Stimulated activated CD8-positive, alpha-beta memory T cell treated with anti-CD3 and anti-CD28 coated beads, Interleukin-4, amount 100 ng/mL, for 1 hour (primary cell): Measurements from ENCODE around the gene NFKBIE.
"Not testable (repeated sequence)": the region's sequence is repeated elsewhere in the genome, so short reads cannot be mapped to it uniquely, and the experiment has no call there.

Experiments used
- DNase-seq, 2 donors: peaks; one replicate each; pipeline ENCODE4 v3.0.0-alpha.2; 2020; ENCODE audit warnings: low read depth in 2 of 2, low spot score in 1 of 2

The NFKBIE gene

GRCh38 chr6:44265007-44265721 is at the start of gene NFKBIE:
TSS of gene NFKBIE (minus strand) at chr6:44265551. CDS start at chr6:44265346, 205 bp downstream.
- peak; percentile 91 to 93 for DNase-seq

GRCh38 chr6:44314657-44315056 is 49.3 kb upstream of the NFKBIE start:
- not testable (repeated sequence) for DNase-seq

- peak; percentile 89 to 95 for DNase-seq
These were observed 47.8 kb upstream of the NFKBIE start, which contains the start of gene AARS2 for GRCh38 chr6:44312901-44313788. TSS of gene AARS2 (minus strand) at chr6:44313347. CDS start at chr6:44313323, 24 bp downstream.

- DNase-seq, result no peak
These were observed 46.4 kb upstream of the NFKBIE start for GRCh38 chr6:44311767-44312166.

GRCh38 chr6:44311304-44311703 is 46.0 kb upstream of the NFKBIE start:
- DNase-seq, result no peak

GRCh38 chr6:44310241-44310640 is 44.9 kb upstream of the NFKBIE start:
- DNase-seq, result no peak

- no peak for DNase-seq
These were observed 44.3 kb upstream of the NFKBIE start for GRCh38 chr6:44309631-44310030.

- no peak for DNase-seq
These were observed 43.7 kb upstream of the NFKBIE start for GRCh38 chr6:44309092-44309491.

GRCh38 chr6:44307217-44307616 is 41.9 kb upstream of the NFKBIE start:
- DNase-seq, result no peak

- no peak for DNase-seq
These were observed 41.4 kb upstream of the NFKBIE start for GRCh38 chr6:44306710-44307109.

GRCh38 chr6:44305200-44305725 is 39.9 kb upstream of the NFKBIE start:
- DNase-seq, result no peak

GRCh38 chr6:44304282-44305199 is 39.2 kb upstream of the NFKBIE start:
- peak in 1 of 2 donors; percentile 12 for DNase-seq

GRCh38 chr6:44303842-44304241 is 38.5 kb upstream of the NFKBIE start:
- DNase-seq, result no peak

- DNase-seq, result no peak
These were observed 37.5 kb upstream of the NFKBIE start for GRCh38 chr6:44302856-44303255.

GRCh38 chr6:44301782-44302564 is 36.6 kb upstream of the NFKBIE start:
- DNase-seq, result no peak

GRCh38 chr6:44301106-44301505 is 35.8 kb upstream of the NFKBIE start:
- DNase-seq, result no peak

GRCh38 chr6:44300292-44300823 is 35.0 kb upstream of the NFKBIE start:
- no peak for DNase-seq

- DNase-seq, result no peak
These were observed 33.5 kb upstream of the NFKBIE start for GRCh38 chr6:44298864-44299263.

- no peak for DNase-seq
These were observed 32.9 kb upstream of the NFKBIE start for GRCh38 chr6:44298055-44298803.
